HG03565 (cell line): ENCODE data around the gene SORCS3.
"Not testable (repeated sequence)": the region's sequence is repeated elsewhere in the genome, so short reads cannot be mapped to it uniquely, and the experiment has no call there.

ENCODE experiments used
- ATAC-seq: cut with Tn5 transposase; IDR thresholded peaks from one replicate; pipeline ENCODE4 v1.9.1; 2021; ENCODE audit warnings: mild to moderate bottlenecking, moderate library complexity; ENCODE audit not compliant: unreplicated experiment

Gene SORCS3

DNA sequence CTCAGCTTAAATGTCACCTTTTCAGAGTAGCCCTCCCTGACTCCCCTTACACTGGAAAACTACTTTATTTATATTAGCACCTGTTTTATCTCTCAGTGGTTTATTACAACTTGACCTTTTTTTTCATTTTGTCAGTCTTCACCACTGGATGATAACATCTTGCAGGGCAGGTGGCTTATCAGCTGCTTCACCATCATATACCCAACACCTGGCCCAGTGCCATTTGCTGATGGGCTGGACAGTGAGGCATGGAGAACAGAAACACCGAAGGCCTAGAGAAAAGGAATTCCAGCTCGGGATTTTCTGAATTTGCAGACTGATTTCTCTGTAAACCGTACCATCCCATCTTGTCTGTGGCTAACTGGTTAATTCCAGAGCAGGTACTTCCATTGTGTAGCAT, 48.5 kb downstream of the SORCS3 start:
- no peak for ATAC-seq

DNA sequence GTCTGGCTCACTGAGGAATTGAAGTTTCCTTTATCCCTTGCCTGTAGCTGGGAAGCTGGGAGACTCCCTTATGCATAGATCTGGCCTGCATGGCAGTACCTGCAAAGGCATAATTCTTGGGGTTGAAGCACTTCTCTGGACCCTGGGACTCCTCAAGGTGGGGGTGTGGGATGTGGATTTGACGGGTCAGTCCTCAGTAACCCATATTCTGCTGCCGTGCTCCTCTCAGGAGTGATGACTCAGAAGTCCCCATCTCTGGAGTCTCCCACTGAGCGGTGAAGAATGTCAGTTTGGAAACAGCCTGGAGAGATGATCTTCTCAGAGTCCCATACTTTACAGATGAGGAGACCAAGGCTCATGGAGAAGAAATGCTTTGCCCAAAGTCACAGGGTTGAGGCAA, 49.0 kb downstream of the SORCS3 start:
- no peak for ATAC-seq

DNA sequence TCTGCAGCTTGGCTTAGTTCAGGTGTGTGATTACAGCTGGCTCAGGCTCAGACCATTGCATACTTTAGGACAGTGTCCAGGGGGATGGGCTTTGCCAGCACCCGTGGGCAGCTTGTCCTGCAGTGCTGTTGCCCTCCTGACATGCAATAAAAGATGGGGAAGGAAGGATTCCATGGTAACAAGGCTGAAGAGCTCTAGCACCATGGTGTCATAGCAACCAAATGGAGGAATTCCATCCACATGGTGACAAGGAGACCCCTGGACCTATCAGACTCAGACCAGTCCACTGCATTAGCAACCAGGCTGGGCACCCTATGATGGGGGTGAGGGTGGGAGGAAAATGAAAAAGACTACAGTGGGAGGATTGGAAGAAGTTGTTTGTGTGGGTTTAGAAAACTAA, 49.9 kb downstream of the SORCS3 start:
- ATAC-seq: no peak

- no peak for ATAC-seq
These were observed 53.0 kb downstream of the SORCS3 start for GRCh38 chr10:104694074-104694473.

- ATAC-seq: not testable (repeated sequence)
These were observed 62.2 kb downstream of the SORCS3 start for GRCh38 chr10:104703262-104703661.

- ATAC-seq: no peak
These were observed 65.8 kb downstream of the SORCS3 start for GRCh38 chr10:104706886-104707285.

DNA sequence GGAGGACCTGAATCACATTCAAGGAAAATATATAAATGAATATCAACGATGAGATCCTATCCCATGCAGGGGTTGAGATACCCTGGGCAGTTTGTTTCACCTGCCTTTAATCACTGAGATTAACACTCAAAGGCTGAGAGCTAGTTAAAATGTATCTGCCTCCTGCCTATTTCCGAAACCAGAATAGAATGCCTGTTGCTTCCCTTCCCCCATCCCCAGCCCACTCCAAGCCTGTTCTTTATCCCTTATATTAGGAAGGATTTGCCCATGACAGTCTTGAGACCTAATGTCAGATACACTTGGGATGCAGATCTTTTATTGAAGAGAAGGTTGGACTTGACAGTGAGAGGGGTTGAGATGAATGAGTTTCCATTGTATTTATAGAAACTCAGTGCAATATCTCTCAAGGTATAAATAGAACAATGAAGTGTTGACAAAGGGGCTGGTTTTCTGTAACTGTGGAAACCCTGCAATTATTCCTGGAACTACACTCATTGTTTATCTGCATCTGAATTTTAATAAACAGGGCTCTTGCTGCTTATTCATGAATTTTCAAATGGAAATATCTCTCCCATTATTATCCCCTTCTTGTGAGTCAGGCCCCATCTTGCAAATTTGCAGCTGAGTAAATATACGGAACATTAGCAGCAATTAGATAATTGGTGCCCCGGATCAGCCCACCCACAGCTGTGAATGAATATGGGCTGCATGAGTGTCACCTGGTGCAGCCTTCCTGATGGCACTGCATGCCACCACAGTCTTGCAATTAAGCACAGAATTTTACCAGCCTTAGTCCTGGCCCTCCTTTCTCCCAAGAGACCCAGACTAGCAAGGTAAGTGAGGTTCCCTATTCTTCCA, 66.7 kb downstream of the SORCS3 start:
- no peak for ATAC-seq

GRCh38 chr10:104711302-104711721, 70.2 kb downstream of the SORCS3 start:
- ATAC-seq: no peak

GRCh38 chr10:104730593-104730992, 89.5 kb downstream of the SORCS3 start:
- ATAC-seq: not testable (repeated sequence)

GRCh38 chr10:104731192-104731591, 90.1 kb downstream of the SORCS3 start:
- no peak for ATAC-seq

GRCh38 chr10:104732222-104732621, 91.1 kb downstream of the SORCS3 start:
- ATAC-seq: no peak

GRCh38 chr10:104734433-104734832, 93.3 kb downstream of the SORCS3 start:
- ATAC-seq: no peak

- no peak for ATAC-seq
These were observed 94.1 kb downstream of the SORCS3 start for GRCh38 chr10:104735036-104735756.

DNA sequence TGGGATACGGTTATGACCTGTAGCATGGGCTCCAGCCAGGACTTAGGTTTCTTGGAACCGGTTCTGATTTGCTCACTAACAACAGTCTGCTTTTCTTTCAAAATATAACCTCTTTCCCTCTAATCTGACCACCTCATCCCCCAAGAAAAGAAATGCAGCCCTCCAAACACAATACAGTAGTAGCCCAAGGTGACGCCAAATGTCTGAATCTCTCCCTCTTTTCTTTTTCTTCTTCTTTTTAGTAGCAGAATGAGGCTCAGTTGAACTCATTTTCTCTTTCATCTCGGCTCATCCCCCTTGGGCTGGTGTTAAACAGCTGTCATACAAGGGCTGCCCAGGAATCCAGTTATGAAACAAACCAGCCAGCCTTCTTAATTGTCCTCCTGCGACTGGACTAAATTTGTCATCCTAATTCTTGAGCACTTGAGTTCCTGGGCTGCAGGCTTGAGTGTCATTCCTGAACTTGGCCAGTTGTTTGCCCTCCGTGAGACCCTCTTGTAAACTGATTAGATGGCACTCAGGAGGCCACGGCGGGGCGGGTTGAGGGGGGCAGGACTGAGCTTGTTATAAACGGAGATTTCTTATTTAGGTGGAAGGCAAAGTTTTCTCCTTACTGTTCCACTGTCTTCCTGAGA, 94.8 kb downstream of the SORCS3 start:
- no peak for ATAC-seq

GRCh38 chr10:104741127-104741526, 100.0 kb downstream of the SORCS3 start:
- no peak for ATAC-seq

DNA sequence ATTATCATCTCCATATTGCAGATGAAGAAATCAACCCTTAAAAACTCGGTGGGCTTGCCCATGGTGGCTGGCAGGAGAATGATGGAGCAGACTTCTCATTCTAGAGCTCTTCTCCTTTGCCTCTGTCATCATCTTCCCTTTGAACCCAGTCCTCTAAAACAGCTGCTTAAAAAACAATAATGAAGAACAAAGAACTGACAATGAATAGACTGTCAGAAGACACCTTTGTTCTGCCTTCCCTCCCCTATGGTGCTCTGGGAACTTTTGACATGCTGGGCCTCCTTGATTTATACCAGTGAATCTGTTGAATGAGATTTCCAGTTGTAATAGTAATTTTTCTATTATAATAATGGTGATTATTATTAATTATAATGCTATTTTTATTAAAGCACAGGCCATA, 103.0 kb downstream of the SORCS3 start:
- ATAC-seq: no peak

GRCh38 chr10:104750291-104750690, 109.2 kb downstream of the SORCS3 start:
- ATAC-seq: no peak

DNA sequence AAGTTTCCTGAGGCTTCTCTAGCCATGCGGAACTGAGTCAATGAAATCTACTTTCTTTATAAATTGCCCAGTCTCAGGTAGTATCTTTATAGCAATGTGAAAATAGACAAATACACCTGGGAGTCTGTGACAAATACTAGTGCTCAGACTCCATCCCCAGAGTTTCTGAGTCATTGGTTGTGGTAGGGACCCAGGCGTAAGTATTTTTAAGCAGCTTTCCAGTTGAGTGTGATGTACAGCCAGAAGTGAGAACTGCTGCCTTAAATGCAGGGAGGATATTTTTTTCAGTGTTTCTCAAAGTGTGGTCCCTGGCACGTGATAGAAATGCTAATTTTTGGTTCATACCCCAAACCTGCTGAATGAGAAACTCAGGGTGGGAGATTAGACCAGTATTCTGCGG, 121.7 kb downstream of the SORCS3 start:
- no peak for ATAC-seq

DNA sequence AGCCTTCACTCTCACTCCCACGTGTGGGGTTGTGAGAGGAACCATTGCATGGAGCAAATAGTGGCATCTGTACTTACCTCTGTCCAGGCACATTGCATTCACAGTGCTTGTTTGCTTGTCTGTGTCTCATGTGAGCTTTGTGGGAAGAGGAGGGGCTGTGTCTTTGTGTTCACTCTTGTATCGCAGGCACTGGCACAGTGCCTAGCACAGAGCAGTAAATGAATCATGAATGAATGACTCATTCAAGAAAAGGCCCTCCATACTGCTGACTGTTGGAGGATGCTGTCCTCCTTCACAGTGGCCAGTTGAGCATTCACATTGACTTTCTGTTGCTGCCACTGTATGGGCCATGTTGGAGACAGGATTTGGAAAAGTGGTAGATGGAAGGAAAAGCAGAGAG, 125.3 kb downstream of the SORCS3 start:
- ATAC-seq: no peak

DNA sequence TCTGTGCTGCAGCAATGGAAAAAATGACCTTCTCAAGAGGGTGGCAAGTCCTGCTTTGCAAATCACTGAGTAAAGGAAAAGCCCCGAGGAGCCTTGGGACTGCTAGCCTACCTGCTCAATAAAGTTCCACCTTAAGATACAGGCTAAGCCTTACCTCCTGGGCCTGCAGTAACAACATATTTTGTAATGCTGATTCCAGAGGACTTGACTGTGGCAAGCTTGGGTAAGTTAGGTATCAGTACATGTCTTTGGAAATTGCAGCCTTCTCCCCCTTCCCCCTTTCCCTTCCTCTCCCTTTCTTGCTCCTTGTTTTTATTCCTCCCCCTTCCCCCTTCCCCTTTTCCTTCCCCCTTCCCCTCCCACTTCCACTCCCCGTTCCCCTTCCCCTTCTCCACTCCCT, 126.2 kb downstream of the SORCS3 start:
- no peak for ATAC-seq

DNA sequence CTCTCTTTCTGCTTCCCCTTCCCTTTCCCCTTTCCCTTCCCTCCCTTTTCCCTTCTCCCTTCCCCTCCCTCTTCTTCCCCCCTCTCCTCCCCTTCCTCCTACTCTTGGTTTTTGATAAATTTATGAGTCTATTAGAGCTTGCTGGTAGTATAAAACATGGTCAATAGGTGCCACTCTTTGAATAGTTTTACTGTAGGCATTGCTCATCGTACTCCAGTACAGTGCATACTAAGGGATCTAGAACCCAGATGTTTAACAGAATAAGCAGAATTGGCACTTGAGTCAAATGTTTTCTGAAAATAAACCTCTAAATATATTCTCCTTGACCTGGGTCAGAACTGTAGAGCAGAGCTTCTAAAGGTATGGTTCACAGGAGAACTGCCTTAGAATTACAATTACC, 126.7 kb downstream of the SORCS3 start:
- ATAC-seq: no peak

DNA sequence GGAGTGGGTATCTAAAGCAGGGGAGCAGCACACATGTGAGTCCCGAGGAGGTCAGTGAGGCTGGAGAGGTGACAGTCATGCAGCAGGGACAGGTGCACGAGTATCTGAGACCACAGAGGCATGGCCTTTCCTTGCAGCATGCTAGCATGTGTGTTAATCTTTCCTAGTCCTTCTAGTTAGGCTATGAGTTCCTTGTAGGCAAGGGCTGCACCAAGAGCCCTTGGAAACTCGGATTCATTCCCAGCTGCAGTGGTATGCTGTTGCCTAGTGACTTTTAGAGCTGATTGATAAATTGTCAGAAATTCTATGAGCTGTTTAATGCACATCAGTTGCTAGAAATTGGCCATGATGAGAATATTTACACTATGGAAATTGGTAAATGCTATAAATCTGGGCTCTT, 132.0 kb downstream of the SORCS3 start:
- no peak for ATAC-seq
